Testis (tissue), 3 donors: ENCODE measurements around the gene NKAIN2. TPM values are rescaled to one million over a fixed set of nuclear protein-coding genes. Genes with fewer than 3 reads are reported as not detected.
"Not testable (repeated sequence)": the region's sequence is repeated elsewhere in the genome, so short reads cannot be mapped to it uniquely, and the experiment has no call there.

Experiments
- DNase-seq: peaks from one replicate; pipeline ENCODE4 v3.0.0-alpha.2; 2019
- H3K27ac ChIP-seq, 2 donors: fragments of 200-600 bp; sonication (generic); one replicate each; pipeline ENCODE4 v1.5.1; 2019
- H3K27me3 ChIP-seq: fragments of 200-600 bp; sonication (generic); one replicate; pipeline ENCODE4 v1.5.1; 2019
- H3K36me3 ChIP-seq: fragments of 200-600 bp; sonication (generic); one replicate; pipeline ENCODE4 v1.5.1; 2017; ENCODE audit warnings: low read depth; ENCODE audit errors: missing control alignments
- H3K4me1 ChIP-seq: fragments of 200-600 bp; sonication (generic); one replicate; pipeline ENCODE4 v1.5.1; 2019
- H3K4me3 ChIP-seq, 2 donors: fragments of 200-600 bp; sonication (generic); one replicate each; pipeline ENCODE4 v1.5.1; 2017 to 2019
- H3K9me3 ChIP-seq: fragments of 200-600 bp; sonication (generic); one replicate; pipeline ENCODE4 v1.5.1; 2017
- CTCF ChIP-seq, 3 experiments: fragments of 450-650 bp in 2 of 3; fragments of 200-600 bp in 1 of 3; sonication (generic) in 1 of 3; IDR thresholded peaks; one replicate each; pipeline ENCODE4 v1.5.1; 2016 to 2019; ENCODE audit warnings: antibody characterized with exemption in 3 of 3, mild to moderate bottlenecking in 2 of 3, moderate library complexity in 1 of 3
- POLR2A ChIP-seq: fragments of 450-650 bp; IDR thresholded peaks from one replicate; pipeline ENCODE4 v1.6.1; 2017; ENCODE audit warnings: antibody characterized with exemption, mild to moderate bottlenecking, moderate library complexity
- WGBS, 2 donors: methylation state at CpG; one replicate each; pipeline ENCODE4 v1.1.5; 2018; 5-methylcytosine and 5-hydroxymethylcytosine counted together
- intact Hi-C: fragments of 100-400 bp; cut with DNase I; formaldehyde crosslinking; loops from one replicate; pipeline ENCODE4 v1.15.1; 2023; ENCODE audit warnings: low total_unique reads
- polyA plus RNA-seq: library from polyadenylated mRNA; stranded (reverse); fragments of 350-450 nt; fragmentation: Illumina TruSeq; extraction: RNeasy Lipid Tissue Mini Kit (QIAGEN cat#74804); gene quantifications from one replicate; pipeline ENCODE4 v1.2.3, GENCODE V29; 2014; ENCODE audit warnings: low read depth, low replicate concordance; ENCODE audit not compliant: insufficient read depth
- total RNA-seq, 2 donors: library from RNA; depleted of rRNA; stranded (reverse); fragments of >200 nt; gene quantifications; one replicate each; pipeline ENCODE4 v1.2.3, GENCODE V29; 2016

Gene NKAIN2
- total and polyA plus RNA-seq, 3 donors from 2014 or later: 0.56 to 1.1 (median 0.71) TPM

- intact Hi-C loops: no loop called here
- Histone ChIP-seq H3K4me3 (no peak overlapping the region), H3K27me3 (no peaks in the 10 kb centered on the region), H3K9me3 (no peaks in the 10 kb centered on the region), H3K4me1 (no peaks in the 10 kb centered on the region), H3K27ac (no peak overlapping the region), H3K36me3 (no peaks in the 10 kb centered on the region)
- 89 to 98% methylated on average over 2 of the region's 2 CpGs for WGBS, 2 donors
- no peak for TF ChIP-seq POLR2A
- no peak for TF ChIP-seq CTCF (IDR thresholded peaks at IDR 0.05)
- no peak for DNase-seq
Measured at GRCh38 chr6:123908797-123909196, 105.1 kb downstream of the NKAIN2 start.

DNA sequence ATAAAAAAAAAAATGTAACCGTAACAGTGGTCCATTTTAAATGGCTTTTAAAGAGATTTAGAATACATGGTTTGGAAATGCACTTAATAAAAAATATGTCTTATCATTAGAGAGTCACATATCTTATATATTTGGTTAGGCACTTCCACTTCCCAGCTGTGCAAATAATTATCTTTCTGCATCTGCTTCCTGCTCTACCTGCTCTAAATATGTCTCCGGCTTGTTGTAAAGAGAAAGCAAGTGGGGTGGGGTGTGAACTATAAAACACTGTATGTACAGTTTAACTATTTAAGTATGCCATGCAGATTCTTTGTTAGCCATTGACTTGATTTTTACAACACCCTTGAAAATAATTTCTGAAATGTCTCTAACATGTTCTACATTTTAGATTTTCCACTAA lies 106.3 kb downstream of the NKAIN2 start:
- DNase-seq: no peak
- Histone ChIP-seq H3K27me3 (no peaks in the 10 kb centered on the region), H3K4me3 (no peak overlapping the region), H3K4me1 (no peaks in the 10 kb centered on the region), H3K27ac (no peak overlapping the region), H3K9me3 (no peaks in the 10 kb centered on the region), H3K36me3 (no peaks in the 10 kb centered on the region)
- intact Hi-C loops: no loop called here
- TF ChIP-seq CTCF (IDR thresholded peaks at IDR 0.05): no peak
- no peak for TF ChIP-seq POLR2A
- 73 to 74% methylated on average over 2 of the region's 2 CpGs for WGBS, 2 donors

DNA sequence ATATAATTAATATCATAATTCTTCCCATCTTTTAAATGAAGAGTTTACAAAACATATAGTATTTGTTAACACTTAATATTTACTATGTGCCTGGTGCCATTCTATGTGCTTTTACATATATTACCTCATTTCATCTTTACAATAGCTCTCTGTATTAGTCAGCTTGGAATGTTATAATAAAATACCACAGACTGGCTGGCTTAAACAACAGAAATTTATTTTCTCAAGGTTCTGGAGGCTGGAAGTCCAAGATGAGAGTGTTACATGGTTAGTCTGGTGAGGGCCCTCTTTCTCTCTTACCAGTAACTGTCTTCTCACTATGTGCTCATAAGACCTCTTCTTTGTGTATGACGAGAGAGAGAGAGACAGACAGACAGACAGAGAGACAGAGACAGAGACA lies 110.2 kb downstream of the NKAIN2 start:
- intact Hi-C loops: no loop called here
- H3K9me3 ChIP-seq: no peaks in the 10 kb centered on the region
- H3K4me1 ChIP-seq: no peaks in the 10 kb centered on the region
- H3K27ac ChIP-seq: no peak overlapping the region
- no peak overlapping the region for H3K4me3 ChIP-seq
- H3K36me3 ChIP-seq: no peaks in the 10 kb centered on the region
- TF ChIP-seq POLR2A: no peak
- TF ChIP-seq CTCF (IDR thresholded peaks at IDR 0.05): no peak
- WGBS, 2 donors: 72 to 74% methylated on average over 1 of the region's 1 CpG
- no peak for DNase-seq
- no peaks in the 10 kb centered on the region for H3K27me3 ChIP-seq

GRCh38 chr6:123923379-123923778 lies 119.7 kb downstream of the NKAIN2 start:
- DNase-seq, intact Hi-C loops: not testable (repeated sequence)
- WGBS, 2 donors: 88 to 95% methylated on average over 1 of the region's 3 CpGs

GRCh38 chr6:123925350-123925749 lies 121.7 kb downstream of the NKAIN2 start:
- 50 to 76% methylated on average over 1 of the region's 1 CpG for WGBS, 2 donors
- no peak for TF ChIP-seq CTCF (IDR thresholded peaks at IDR 0.05)
- TF ChIP-seq POLR2A: no peak

More at GRCh38 chr6:123923379-123923778, 119.7 kb downstream of the NKAIN2 start:
- H3K27me3 ChIP-seq, H3K9me3 ChIP-seq, H3K4me1 ChIP-seq, H3K4me3 ChIP-seq, H3K27ac ChIP-seq, H3K36me3 ChIP-seq: not testable (repeated sequence)

More at GRCh38 chr6:123925350-123925749, 121.7 kb downstream of the NKAIN2 start:
- Histone ChIP-seq H3K27ac (no peak overlapping the region), H3K4me3 (no peak overlapping the region), H3K4me1 (no peaks in the 10 kb centered on the region), H3K36me3 (no peaks in the 10 kb centered on the region), H3K27me3 (no peaks in the 10 kb centered on the region), H3K9me3 (no peaks in the 10 kb centered on the region)
- intact Hi-C loops: no loop called here
- no peak for DNase-seq
